Activated T-helper 17 cell treated with anti-CD3 and anti-CD28 coated beads, Interleukin-2, amount 50 U/mL, for 72 hours (primary cell): ENCODE data around the gene ALG1. TPM values are rescaled to one million over a fixed set of nuclear protein-coding genes. Genes with fewer than 3 reads are reported as not detected.
A peak's percentile ranks its signal among the peaks of the same experiment; 100 is the strongest.

Source experiments
- ATAC-seq: fragments of 150-1000 bp; cut with Tn5 transposase; replicated peaks from 2 replicates; pipeline ENCODE4 v1.10.0; 2021; ENCODE audit warnings: mild to moderate bottlenecking, moderate library complexity
- H3K27ac Mint-ChIP-seq: one replicate; pipeline ENCODE4 v1.8.0; 2022; ENCODE audit warnings: mixed read lengths
- H3K27me3 Mint-ChIP-seq: one replicate; pipeline ENCODE4 v1.8.0; 2022; ENCODE audit warnings: mixed read lengths
- H3K36me3 Mint-ChIP-seq: one replicate; pipeline ENCODE4 v1.8.0; 2022; ENCODE audit warnings: low read depth, mild to moderate bottlenecking, mixed read lengths
- H3K4me1 Mint-ChIP-seq: one replicate; pipeline ENCODE4 v1.8.0; 2022; ENCODE audit warnings: mixed read lengths
- H3K4me3 Mint-ChIP-seq: one replicate; pipeline ENCODE4 v1.8.0; 2022; ENCODE audit warnings: mild to moderate bottlenecking, mixed read lengths
- H3K9me3 Mint-ChIP-seq: one replicate; pipeline ENCODE4 v1.8.0; 2022; ENCODE audit warnings: mixed read lengths
- total RNA-seq, 2 donors: library from RNA; stranded (reverse); gene quantifications; one replicate each; pipeline ENCODE4 v1.2.3, GENCODE V29; 2022

ALG1 gene
- total RNA-seq: 10 to 100 TPM; 15.1 to 38.1 TPM

- Mint-ChIP-seq H3K4me1 (peaks cover 14% of the 10 kb centered on the region), H3K27ac (peak within 1 kb of the TSS; percentile 98)
These were observed at the start of gene ALG1 for GRCh38 chr16:5071681-5072333. TSS of gene ALG1 (plus strand) at chr16:5071843. CDS start at chr16:5071850, 7 bp downstream.

GRCh38 chr16:5022521-5022920 is 49.1 kb upstream of the ALG1 start:
- no peak for ATAC-seq
- Mint-ChIP-seq H3K36me3 (no peaks in the 10 kb centered on the region), H3K9me3 (no peaks in the 10 kb centered on the region), H3K4me1 (no peaks in the 10 kb centered on the region), H3K27me3 (no peaks in the 10 kb centered on the region), H3K4me3 (no peak overlapping the region), H3K27ac (no peak overlapping the region)

More at GRCh38 chr16:5071681-5072333, at the start of gene ALG1:
- H3K9me3 Mint-ChIP-seq: no peaks in the 10 kb centered on the region
- peak; percentile 95 for ATAC-seq
- H3K27me3 Mint-ChIP-seq: no peaks in the 10 kb centered on the region
- peaks cover 35% of the 10 kb centered on the region for H3K36me3 Mint-ChIP-seq
- peak within 1 kb of the TSS; percentile 97 for H3K4me3 Mint-ChIP-seq

GRCh38 chr16:5024632-5025031 is 47.0 kb upstream of the ALG1 start:
- no peaks in the 10 kb centered on the region for H3K9me3 Mint-ChIP-seq
- no peaks in the 10 kb centered on the region for H3K4me1 Mint-ChIP-seq
- H3K36me3 Mint-ChIP-seq: peaks cover 5% of the 10 kb centered on the region
- no peak overlapping the region for H3K27ac Mint-ChIP-seq
- H3K27me3 Mint-ChIP-seq: no peaks in the 10 kb centered on the region
- ATAC-seq: no peak
- no peak overlapping the region for H3K4me3 Mint-ChIP-seq

GRCh38 chr16:5025171-5025632 is 46.4 kb upstream of the ALG1 start:
- Mint-ChIP-seq H3K27ac (no peak overlapping the region), H3K27me3 (no peaks in the 10 kb centered on the region), H3K4me3 (no peak overlapping the region), H3K36me3 (peaks cover 5% of the 10 kb centered on the region), H3K9me3 (no peaks in the 10 kb centered on the region), H3K4me1 (no peaks in the 10 kb centered on the region)
- ATAC-seq: no peak

GRCh38 chr16:5026664-5027063 is 45.0 kb upstream of the ALG1 start:
- H3K36me3 Mint-ChIP-seq: peaks cover 5% of the 10 kb centered on the region
- no peak overlapping the region for H3K27ac Mint-ChIP-seq
- H3K27me3 Mint-ChIP-seq: no peaks in the 10 kb centered on the region
- H3K4me1 Mint-ChIP-seq: no peaks in the 10 kb centered on the region
- H3K9me3 Mint-ChIP-seq: no peaks in the 10 kb centered on the region
- ATAC-seq: no peak
- no peak overlapping the region for H3K4me3 Mint-ChIP-seq

DNA sequence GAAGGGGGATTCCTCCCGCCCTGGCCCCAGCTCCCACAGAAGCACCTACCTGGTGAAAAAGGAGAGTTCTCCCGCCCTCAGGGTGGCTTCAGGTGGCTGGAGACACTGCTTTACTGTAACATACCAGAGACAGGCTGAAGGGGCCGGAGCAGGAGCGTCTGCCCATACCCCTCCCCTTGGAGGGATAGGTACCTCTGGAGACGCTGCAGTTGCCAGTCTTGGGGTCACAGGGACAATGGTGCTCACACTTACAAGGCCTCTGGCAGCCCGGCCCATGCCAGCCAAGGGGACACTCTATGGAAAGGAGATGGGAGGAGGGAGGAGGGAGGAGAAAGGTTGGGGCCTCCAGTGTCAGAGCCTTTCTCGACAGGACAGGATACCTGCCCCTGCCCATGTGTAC is 44.6 kb upstream of the ALG1 start:
- no peaks in the 10 kb centered on the region for H3K9me3 Mint-ChIP-seq
- no peaks in the 10 kb centered on the region for H3K4me1 Mint-ChIP-seq
- no peak overlapping the region for H3K27ac Mint-ChIP-seq
- H3K36me3 Mint-ChIP-seq: peaks cover 5% of the 10 kb centered on the region
- H3K4me3 Mint-ChIP-seq: no peak overlapping the region
- no peaks in the 10 kb centered on the region for H3K27me3 Mint-ChIP-seq
- no peak for ATAC-seq

DNA sequence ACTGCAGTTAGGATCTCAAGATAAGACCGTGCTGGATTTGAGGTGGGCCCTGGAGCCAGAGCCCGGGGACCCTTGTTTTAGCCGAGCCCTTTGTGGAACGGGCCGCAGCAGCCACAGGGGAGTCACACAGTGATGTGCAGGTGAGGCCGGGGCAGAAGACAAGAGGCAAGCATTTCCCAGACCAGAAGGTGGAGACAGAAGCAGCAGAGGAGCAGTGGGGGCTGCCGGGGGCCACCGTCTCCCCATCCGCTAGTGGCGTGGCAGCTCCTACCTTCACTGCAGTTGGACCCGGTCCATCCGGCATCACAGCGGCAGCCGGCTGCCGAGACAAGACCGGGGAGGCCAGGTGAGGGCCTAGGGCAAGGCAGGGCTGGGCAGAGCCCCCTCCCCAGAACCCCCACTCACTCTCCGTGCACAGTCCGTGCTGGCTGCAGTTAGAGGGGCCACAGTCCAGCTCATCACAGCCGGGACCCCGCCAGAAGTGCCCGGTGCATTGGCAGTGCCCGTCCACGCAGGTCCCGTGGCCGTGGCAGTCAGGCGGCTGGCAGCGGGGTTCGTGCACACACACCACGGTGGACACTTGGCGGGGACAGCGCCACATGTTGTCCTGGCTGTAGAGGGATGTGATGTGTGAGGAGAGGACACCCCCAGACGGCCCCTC is 43.9 kb upstream of the ALG1 start:
- no peak overlapping the region for H3K27ac Mint-ChIP-seq
- peaks cover 5% of the 10 kb centered on the region for H3K36me3 Mint-ChIP-seq
- H3K27me3 Mint-ChIP-seq: no peaks in the 10 kb centered on the region
- ATAC-seq: no peak
- no peaks in the 10 kb centered on the region for H3K9me3 Mint-ChIP-seq
- no peaks in the 10 kb centered on the region for H3K4me1 Mint-ChIP-seq
- no peak overlapping the region for H3K4me3 Mint-ChIP-seq

DNA sequence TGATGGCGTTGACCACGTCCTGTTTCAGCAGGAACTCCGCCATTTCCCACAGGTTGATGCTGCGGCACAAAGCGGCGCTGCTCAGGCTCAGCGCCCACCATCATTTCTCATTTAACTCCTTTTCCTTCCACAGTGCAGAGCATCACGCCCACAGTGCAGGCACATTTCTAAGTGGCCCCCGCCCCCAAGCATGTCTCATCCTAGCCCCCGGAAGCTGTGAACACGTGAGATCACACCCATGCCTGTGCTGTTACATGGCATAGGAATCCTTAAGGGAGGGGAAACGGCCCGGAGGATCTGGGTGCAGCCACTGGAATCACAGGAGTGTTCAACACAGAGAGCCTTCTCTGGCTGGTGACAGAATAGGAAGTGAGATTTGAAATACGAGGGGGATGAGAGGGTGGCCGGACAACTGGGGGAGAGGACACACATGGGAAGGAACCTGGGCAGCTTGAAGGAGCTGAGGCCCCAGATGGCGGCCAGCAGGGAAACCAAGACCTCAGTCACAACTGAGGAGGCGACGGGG is 42.6 kb upstream of the ALG1 start:
- Mint-ChIP-seq H3K27me3 (no peaks in the 10 kb centered on the region), H3K4me3 (no peak overlapping the region), H3K36me3 (peaks cover 8% of the 10 kb centered on the region), H3K4me1 (peaks cover under 1% of the 10 kb centered on the region), H3K27ac (no peak overlapping the region), H3K9me3 (no peaks in the 10 kb centered on the region)
- no peak for ATAC-seq

- peaks cover 11% of the 10 kb centered on the region for H3K36me3 Mint-ChIP-seq
- no peak overlapping the region for H3K4me3 Mint-ChIP-seq
- ATAC-seq: no peak
- no peaks in the 10 kb centered on the region for H3K9me3 Mint-ChIP-seq
- peaks cover 6% of the 10 kb centered on the region for H3K4me1 Mint-ChIP-seq
- H3K27ac Mint-ChIP-seq: no peak overlapping the region
- H3K27me3 Mint-ChIP-seq: no peaks in the 10 kb centered on the region
These were observed 41.3 kb upstream of the ALG1 start for GRCh38 chr16:5030251-5030870.

- no peak for ATAC-seq
- Mint-ChIP-seq H3K4me3 (no peak overlapping the region), H3K9me3 (no peaks in the 10 kb centered on the region), H3K36me3 (peaks cover 11% of the 10 kb centered on the region), H3K27ac (no peak overlapping the region), H3K27me3 (no peaks in the 10 kb centered on the region), H3K4me1 (peaks cover 6% of the 10 kb centered on the region)
These were observed 40.0 kb upstream of the ALG1 start for GRCh38 chr16:5031601-5032000.

- Mint-ChIP-seq H3K36me3 (peaks cover 11% of the 10 kb centered on the region), H3K27me3 (no peaks in the 10 kb centered on the region), H3K4me1 (peaks cover 6% of the 10 kb centered on the region), H3K27ac (no peak overlapping the region), H3K9me3 (no peaks in the 10 kb centered on the region), H3K4me3 (peak overlapping the region; percentile 93)
- ATAC-seq: no peak
These were observed 38.9 kb upstream of the ALG1 start for GRCh38 chr16:5032748-5033167.

DNA sequence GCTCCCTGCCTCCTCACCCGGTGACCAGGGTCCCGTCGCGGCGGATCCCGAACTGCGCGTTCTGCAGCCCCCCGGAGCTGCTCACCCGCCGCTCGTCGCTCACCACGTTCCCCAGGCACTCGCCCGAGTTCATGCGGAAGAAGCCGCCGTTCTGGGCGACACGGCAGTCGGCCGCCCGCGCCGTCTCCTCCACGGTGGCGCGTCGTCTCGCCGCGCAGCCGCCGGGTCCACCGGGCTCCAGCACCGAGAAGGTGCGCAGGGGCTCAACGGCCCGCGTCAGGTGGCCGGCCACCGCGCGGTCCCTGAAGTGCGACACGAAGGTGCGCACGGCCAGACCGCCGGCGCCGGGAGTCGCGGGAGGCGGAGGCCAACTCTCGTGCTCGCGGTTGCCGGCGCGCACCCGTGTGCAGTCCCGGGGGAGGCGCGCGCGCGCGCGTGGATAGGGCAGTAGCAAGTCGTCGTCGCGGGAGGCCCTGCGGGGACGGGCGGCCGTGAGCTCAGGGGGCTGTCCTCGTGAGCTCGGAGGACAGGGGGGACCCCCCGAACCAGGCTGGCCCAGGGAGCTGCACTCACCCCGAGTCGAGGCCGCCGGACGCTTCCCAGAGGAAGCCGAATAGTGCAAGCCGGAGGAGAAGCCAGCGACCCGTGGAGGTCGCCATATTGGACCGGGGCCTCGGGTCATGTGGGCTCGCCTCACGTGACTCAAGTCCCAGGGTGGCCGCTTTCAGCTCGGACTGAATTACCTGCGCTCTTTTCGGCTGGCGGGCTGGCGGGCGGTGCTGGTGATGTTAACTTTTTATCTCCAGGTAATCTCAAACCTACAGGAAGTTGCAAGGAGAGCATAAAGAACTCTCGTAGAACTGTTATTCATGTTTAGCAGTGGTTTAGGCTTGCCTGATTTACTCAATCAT is 38.1 kb upstream of the ALG1 start, which contains the start of gene NAGPA:
TSS of gene NAGPA (minus strand) at position 680 of the 911 bp plus-strand sequence. CDS start at position 659, 21 bp downstream.
- peak within 1 kb of the TSS; percentile 90 for H3K27ac Mint-ChIP-seq
- ATAC-seq: peak; percentile 97
- peaks cover 6% of the 10 kb centered on the region for H3K4me1 Mint-ChIP-seq
- H3K4me3 Mint-ChIP-seq: peak within 1 kb of the TSS; percentile 93
- H3K9me3 Mint-ChIP-seq: no peaks in the 10 kb centered on the region
- no peaks in the 10 kb centered on the region for H3K27me3 Mint-ChIP-seq
- peaks cover 11% of the 10 kb centered on the region for H3K36me3 Mint-ChIP-seq

GRCh38 chr16:5034167-5034523 is 37.5 kb upstream of the ALG1 start:
- peaks cover 6% of the 10 kb centered on the region for H3K4me1 Mint-ChIP-seq
- H3K27me3 Mint-ChIP-seq: no peaks in the 10 kb centered on the region
- peaks cover 7% of the 10 kb centered on the region for H3K36me3 Mint-ChIP-seq
- no peak for ATAC-seq
- H3K9me3 Mint-ChIP-seq: no peaks in the 10 kb centered on the region
- H3K27ac Mint-ChIP-seq: peak overlapping the region; percentile 90
- peak overlapping the region; percentile 93 for H3K4me3 Mint-ChIP-seq

DNA sequence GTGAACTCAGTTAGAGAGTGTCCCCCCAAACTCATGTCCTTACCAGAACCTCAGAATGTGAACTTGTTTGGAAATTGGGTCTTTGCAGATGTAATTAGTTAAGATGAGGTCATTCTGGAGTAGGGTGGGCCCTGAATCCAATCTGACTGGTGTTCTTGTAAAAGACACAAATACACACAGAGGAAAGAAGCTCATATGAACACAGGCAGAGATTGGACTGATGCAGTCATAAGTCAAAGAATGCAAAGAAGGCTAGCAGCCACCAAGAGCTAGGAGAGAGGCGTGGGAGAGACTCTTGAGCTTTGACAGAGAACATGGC is 35.8 kb upstream of the ALG1 start:
- H3K4me3 Mint-ChIP-seq: peak overlapping the region; percentile 18
- no peaks in the 10 kb centered on the region for H3K9me3 Mint-ChIP-seq
- H3K4me1 Mint-ChIP-seq: peaks cover 6% of the 10 kb centered on the region
- no peak overlapping the region for H3K27ac Mint-ChIP-seq
- H3K27me3 Mint-ChIP-seq: no peaks in the 10 kb centered on the region
- no peak for ATAC-seq
- H3K36me3 Mint-ChIP-seq: peaks cover 6% of the 10 kb centered on the region
